ENCODE measurements around the gene CACNA1F. TPM values are rescaled to one million over a fixed set of nuclear protein-coding genes. Genes with fewer than 3 reads are reported as not detected.
A peak's percentile ranks its signal among the peaks of the same experiment; 100 is the strongest.

CACNA1F gene
- total RNA-seq, 1 experiment from 2014 or later = not detected

- ChIA-PET CTCF (no interaction called here), POLR2A (ENCODE audit: unreplicated experiment) (no interaction called here)
- H3F3A ChIP-seq (ENCODE audit: insufficient read depth, low read depth) = no peaks in the 10 kb centered on the region
- H3K4me2 ChIP-seq = peak within 1 kb of the TSS; percentile 70
- BruUV-seq (replicated peaks) = no TSS peak
- H3K9me3 ChIP-seq (ENCODE audit: insufficient read depth, low read depth) = no peaks in the 10 kb centered on the region
- H4K20me1 ChIP-seq (ENCODE audit: insufficient read depth) = no peaks in the 10 kb centered on the region
- no peaks in the 10 kb centered on the region for H3K4me1 ChIP-seq (replicated peaks; ENCODE audit: insufficient read depth)
- no peak; the same call in 1 of the 2 replicates for TF ChIP-seq CTCF (conservative IDR thresholded peaks at IDR 0.05)
- TF ChIP-seq EZH2 (IDR thresholded peaks at IDR 0.05; ENCODE audit: low read depth) = no peak
- H3K27ac ChIP-seq = no peak within 1 kb of the TSS
- H3K9me2 ChIP-seq (ENCODE audit: insufficient read depth) = no peaks in the 10 kb centered on the region
- no peaks in the 10 kb centered on the region for H3K27me3 ChIP-seq (ENCODE audit: insufficient read depth, low read depth)
- peak in 1 of 2 experiments; percentile 73 for DNase-seq
- intact Hi-C loops (cut with micrococcal nuclease; ENCODE audit: unreplicated experiment) = loop anchor here (10.0 kb wide), 1 partner anchor 142 kb away; the partner anchor contains the start of gene TFE3
- H3K4me3 ChIP-seq = peak within 1 kb of the TSS; percentile 56; the same call in 1 of the 2 replicates
- 0 out of 2 replicates have a peak, but pooled peaks cover 6% of the 10 kb centered on the region for H3K79me2 ChIP-seq (ENCODE audit: low read depth)
- H2AFZ ChIP-seq = no peak within 1 kb of the TSS
- H3K36me3 ChIP-seq (ENCODE audit: low read depth) = no peaks in the 10 kb centered on the region
Measured at GRCh38 chrX:49186125-49187027, 46.8 kb downstream of the CACNA1F start, which contains the start of gene PRICKLE3. Gene PRICKLE3 (minus strand): TSS chrX:49186373. CDS start chrX:49186297, 76 bp downstream.

DNA sequence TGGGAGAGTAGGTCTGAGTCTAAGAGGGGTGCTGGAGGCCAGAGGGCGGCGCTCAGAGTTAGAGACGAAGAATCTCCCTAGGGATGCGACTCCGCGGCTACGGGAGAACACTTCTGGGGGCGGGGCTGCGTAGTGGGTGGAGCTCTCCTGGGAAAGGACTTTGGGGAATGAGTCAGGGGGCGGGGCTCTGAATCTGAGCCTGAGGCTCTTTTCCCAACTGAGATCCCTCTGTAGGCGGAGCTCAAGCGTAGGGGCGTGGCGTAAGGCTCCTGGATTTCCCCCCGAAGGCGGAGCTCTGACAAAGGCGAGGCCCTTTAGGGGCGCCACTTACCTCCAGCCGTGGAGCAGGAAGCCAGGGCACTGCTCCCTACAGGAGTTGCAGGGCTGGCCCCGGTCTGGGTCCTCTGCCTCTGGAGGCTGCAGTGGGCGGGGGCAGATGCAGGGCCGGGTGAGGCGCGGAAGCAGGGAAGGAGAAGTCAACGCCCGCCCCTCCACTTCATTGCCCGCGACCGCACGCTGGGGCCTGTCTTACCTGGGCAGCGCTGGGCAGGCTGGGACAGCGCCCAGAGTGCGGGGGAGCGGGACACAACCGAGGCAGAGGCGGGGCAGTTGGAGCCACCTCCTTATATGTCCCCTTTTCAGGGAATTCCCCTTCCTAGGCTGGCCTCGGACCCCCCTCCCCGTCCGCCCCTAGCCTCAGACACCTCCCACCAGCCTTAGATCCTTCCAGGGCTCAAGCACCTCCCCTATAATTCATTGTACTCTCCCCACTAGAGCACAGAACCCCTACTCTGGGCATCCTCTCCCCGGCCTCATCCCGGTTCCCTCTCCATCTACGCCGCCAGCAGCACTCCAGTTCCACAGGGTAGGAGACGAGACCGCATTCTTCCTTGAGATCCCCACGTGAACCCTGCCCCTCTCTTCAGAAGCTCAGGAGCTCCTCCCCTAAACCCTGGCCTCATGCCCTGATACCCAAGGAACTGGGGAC lies 48.6 kb downstream of the CACNA1F start:
- intact Hi-C loops (cut with micrococcal nuclease; ENCODE audit: unreplicated experiment) = loop anchor here (2.0 to 10.0 kb wide), 2 partner anchors 18 to 140 kb away; partner anchors contain the start of gene TFE3
- no peaks in the 10 kb centered on the region for H3K9me3 ChIP-seq (ENCODE audit: insufficient read depth, low read depth)
- no peaks in the 10 kb centered on the region for H3F3A ChIP-seq (ENCODE audit: insufficient read depth, low read depth)
- no peak for TF ChIP-seq EZH2 (IDR thresholded peaks at IDR 0.05; ENCODE audit: low read depth)
- TF ChIP-seq CTCF (conservative IDR thresholded peaks at IDR 0.05) = no peak
- no peak overlapping the region for H3K27ac ChIP-seq
- H3K36me3 ChIP-seq (ENCODE audit: low read depth) = no peaks in the 10 kb centered on the region
- ChIA-PET POLR2A (ENCODE audit: unreplicated experiment) (interaction anchor here (0.6 kb wide), 1 partner anchor 123 kb away, joined by 3 read pairs; no protein-coding TSS in a partner anchor), CTCF (interaction anchor here (0.6 to 1.1 kb wide), 2 partner anchors 29 to 767 kb away, joined by 3 to 5 read pairs; no protein-coding TSS in a partner anchor)
- 0 out of 2 replicates have a peak, but pooled peaks cover 6% of the 10 kb centered on the region for H3K79me2 ChIP-seq (ENCODE audit: low read depth)
- H3K4me2 ChIP-seq = peak overlapping the region; percentile 70
- DNase-seq = peak; percentile 73 to 87
- peak overlapping the region; percentile 56; the same call in 1 of the 2 replicates for H3K4me3 ChIP-seq
- no peaks in the 10 kb centered on the region for H3K27me3 ChIP-seq (ENCODE audit: insufficient read depth, low read depth)
- H3K4me1 ChIP-seq (replicated peaks; ENCODE audit: insufficient read depth) = no peaks in the 10 kb centered on the region
- no peaks in the 10 kb centered on the region for H4K20me1 ChIP-seq (ENCODE audit: insufficient read depth)
- BruUV-seq (replicated peaks) = TSS peak; percentile 82
- no peak overlapping the region for H2AFZ ChIP-seq
- H3K9me2 ChIP-seq (ENCODE audit: insufficient read depth) = no peaks in the 10 kb centered on the region
